ENCODE data around the gene ARHGAP8.

- TF ChIP-seq NR2F2 (IDR thresholded peaks at IDR 0.05; ENCODE audit: borderline replicate concordance, low read depth) (no peak), JUN (CRISPR knock-in tag; IDR thresholded peaks at IDR 0.05) (no peak), ZSCAN30 (CRISPR knock-in tag; IDR thresholded peaks at IDR 0.05) (no peak), PRPF4 (IDR thresholded peaks at IDR 0.05; ENCODE audit: low read depth, low read length, poor library complexity, severe bottlenecking) (no peak), STAT6 (CRISPR knock-in tag; IDR thresholded peaks at IDR 0.05; ENCODE audit: borderline replicate concordance) (no peak), JDP2 (CRISPR knock-in tag; IDR thresholded peaks at IDR 0.05; ENCODE audit: borderline replicate concordance) (no peak), PREB (CRISPR knock-in tag; IDR thresholded peaks at IDR 0.05) (no peak), NFIB (CRISPR knock-in tag; IDR thresholded peaks at IDR 0.05; ENCODE audit: borderline replicate concordance) (no peak), ZSCAN29 (CRISPR knock-in tag; conservative IDR thresholded peaks at IDR 0.05) (no peak), ZNF281 (CRISPR knock-in tag; IDR thresholded peaks at IDR 0.05; ENCODE audit: borderline replicate concordance) (no peak), CBX1 (IDR thresholded peaks at IDR 0.05; ENCODE audit: low read depth) (no peak), EP300 (IDR thresholded peaks at IDR 0.05; ENCODE audit: low read depth in 2 of 2, low read length in 2 of 2) (no peak), EP300 (CRISPR knock-in tag; IDR thresholded peaks at IDR 0.05; ENCODE audit: borderline replicate concordance) (no peak), CTCF (CRISPR knock-in tag; IDR thresholded peaks at IDR 0.05) (no peak)
Measured at GRCh38 chr22:44880610-44881290, 128.4 kb downstream of the ARHGAP8 start.
